ENCODE measurements around the gene PDE4D.

PDE4D gene

DNA sequence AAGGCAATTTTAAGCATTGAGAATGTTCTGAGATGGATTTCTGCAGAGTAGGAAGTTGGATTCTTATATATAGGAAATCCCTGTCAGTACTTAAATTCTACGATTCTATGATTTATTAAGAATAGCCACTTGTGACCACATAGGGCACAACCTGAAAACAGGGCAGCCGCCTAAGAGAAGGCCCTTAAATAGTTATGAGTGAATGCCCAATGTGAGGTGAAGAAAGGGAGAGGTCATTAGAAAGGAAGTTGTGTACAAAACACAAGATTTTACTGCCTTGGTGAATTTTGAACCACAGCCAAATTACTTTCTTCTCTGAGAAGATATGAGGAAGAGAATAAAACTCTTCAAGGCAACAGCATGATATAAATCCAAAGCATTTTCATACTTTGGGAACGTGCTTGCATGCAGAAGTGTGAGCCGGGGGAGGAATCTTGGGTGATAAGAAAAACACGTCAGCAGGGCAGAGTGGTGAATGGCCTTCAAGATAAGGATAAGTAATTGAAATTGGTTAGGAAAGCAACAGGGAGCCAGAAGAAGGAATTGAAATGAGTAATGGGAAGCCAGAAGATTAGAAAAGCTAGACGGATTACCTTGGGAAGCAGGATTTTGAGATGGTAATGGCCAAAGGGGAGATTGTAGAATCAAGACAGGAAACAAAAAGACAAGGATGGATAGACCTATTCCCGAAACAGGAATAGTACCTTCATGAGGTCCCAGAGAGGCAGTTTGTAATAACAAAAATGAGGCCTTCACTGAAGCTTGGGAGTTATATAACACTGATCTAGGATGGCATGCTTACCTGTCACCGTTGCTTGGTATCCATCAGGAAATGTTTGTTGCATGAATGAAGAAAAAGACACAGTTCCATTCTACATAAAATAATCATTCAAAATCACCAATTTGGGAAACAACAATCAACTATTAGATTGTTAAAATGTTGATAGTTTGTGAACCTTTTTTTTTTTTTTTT, 244.3 kb downstream of the PDE4D start:
- H3K27ac ChIP-seq = no peak overlapping the region
- TF ChIP-seq, protein P1, sequence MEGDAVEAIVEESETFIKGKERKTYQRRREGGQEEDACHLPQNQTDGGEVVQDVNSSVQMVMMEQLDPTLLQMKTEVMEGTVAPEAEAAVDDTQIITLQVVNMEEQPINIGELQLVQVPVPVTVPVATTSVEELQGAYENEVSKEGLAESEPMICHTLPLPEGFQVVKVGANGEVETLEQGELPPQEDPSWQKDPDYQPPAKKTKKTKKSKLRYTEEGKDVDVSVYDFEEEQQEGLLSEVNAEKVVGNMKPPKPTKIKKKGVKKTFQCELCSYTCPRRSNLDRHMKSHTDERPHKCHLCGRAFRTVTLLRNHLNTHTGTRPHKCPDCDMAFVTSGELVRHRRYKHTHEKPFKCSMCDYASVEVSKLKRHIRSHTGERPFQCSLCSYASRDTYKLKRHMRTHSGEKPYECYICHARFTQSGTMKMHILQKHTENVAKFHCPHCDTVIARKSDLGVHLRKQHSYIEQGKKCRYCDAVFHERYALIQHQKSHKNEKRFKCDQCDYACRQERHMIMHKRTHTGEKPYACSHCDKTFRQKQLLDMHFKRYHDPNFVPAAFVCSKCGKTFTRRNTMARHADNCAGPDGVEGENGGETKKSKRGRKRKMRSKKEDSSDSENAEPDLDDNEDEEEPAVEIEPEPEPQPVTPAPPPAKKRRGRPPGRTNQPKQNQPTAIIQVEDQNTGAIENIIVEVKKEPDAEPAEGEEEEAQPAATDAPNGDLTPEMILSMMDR (IDR thresholded peaks at IDR 0.05) = no peak
- no peak for TF ChIP-seq ZFX (IDR thresholded peaks at IDR 0.05; ENCODE audit: borderline replicate concordance)

GRCh38 chr5:59648038-59648831, 245.3 kb downstream of the PDE4D start:
- no peak overlapping the region for H3K27ac ChIP-seq
- no peak for TF ChIP-seq ZFX (IDR thresholded peaks at IDR 0.05; ENCODE audit: borderline replicate concordance)
- TF ChIP-seq, protein P1 (IDR thresholded peaks at IDR 0.05) = no peak

DNA sequence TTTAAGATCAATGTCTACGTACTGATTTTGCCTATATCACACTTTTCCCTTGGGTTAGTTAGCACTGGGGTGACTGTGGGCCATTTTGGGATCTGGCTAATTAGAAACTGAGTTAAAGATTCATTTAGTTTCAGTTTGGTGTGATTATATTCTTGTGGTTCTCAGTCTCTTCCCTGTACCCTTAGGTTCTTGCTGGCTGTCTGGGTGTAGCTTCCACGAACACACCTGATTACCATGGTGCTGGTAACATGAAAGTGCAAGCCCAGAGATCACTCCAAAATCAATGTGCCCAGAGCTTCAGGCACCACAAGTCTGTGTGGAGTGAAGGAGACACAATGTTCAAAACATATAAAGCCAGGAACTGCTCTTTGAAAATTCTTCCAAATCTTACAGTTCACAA, 248.1 kb downstream of the PDE4D start:
- no peak overlapping the region for H3K27ac ChIP-seq

DNA sequence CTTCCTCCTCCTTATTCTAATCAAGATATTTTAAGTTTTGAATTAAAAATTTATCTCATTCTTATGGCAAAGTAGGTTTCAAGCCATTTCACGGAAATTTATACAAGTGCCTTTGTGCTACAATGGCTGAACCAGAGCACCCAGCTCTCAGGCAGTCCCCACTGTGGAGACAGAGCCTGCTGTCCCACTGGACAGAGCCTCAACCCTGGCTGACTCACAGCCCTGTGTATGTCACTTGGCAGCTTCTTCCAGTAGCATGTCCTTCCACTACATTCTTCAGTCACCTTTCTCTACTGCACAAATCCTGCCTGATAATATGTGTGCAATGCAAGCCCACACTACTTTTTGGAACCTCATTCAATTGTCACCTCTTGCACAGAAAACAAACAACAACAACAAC, 253.1 kb downstream of the PDE4D start:
- no peak overlapping the region; the same call in 1 of the 2 replicates for H3K27ac ChIP-seq
- TF ChIP-seq, protein P1 (IDR thresholded peaks at IDR 0.05) = no peak
- TF ChIP-seq ZFX (IDR thresholded peaks at IDR 0.05; ENCODE audit: borderline replicate concordance) = no peak

More for the DNA sequence above, 248.1 kb downstream of the PDE4D start:
- TF ChIP-seq, protein P1 (IDR thresholded peaks at IDR 0.05) = no peak
- TF ChIP-seq ZFX (IDR thresholded peaks at IDR 0.05; ENCODE audit: borderline replicate concordance) = no peak

DNA sequence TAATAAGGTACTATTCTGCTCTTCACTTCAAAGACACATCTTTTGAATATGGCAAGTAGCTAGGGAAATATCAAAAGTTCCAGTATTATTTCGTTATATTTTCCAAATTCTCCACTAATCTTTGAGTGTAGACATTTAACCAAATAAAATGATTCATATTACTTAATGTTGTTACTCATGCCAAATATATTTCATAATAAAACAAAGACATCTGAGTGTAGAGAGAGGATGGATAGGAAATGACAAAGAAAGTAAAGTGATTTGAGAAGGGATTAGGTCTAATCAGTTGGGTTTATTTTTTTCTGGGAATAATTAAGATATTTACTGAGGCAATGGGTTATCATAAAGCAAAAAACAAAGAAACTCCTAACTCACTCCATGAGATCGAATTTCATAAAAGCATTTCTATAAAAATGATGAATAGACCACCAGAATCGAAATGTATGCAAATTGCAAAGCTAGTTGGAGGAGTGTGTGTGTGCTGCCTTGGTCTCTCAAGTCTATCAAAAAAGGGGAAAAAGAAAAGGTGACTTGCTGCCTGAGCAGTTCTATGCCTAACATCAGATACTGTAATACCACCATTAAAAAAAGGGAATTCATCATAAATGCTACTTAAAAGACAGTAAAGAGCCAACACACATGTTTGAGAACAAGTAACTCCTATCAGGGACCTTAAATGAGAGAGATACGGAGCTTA, 255.5 kb downstream of the PDE4D start:
- H3K27ac ChIP-seq = no peak overlapping the region
- TF ChIP-seq, protein P1 (IDR thresholded peaks at IDR 0.05) = no peak
- TF ChIP-seq ZFX (IDR thresholded peaks at IDR 0.05; ENCODE audit: borderline replicate concordance) = no peak

DNA sequence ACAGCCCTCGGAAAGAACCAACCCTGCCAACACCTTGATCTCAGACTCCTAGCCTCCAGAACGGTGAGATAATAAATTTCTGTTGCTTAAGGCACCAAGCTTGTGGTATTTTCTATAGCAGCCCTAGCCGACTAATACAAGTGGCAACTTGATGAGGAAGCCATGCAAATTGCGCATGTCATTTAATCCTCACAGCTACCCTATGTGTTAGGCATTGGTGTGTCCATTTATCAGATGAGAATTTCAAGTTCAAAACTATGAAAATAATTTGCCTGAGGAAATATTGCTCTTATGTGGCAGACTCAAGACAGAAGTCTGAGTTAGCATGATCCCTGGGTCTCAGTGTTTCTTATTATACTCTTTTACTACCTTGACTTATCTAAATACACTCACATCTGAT, 264.0 kb downstream of the PDE4D start:
- H3K27ac ChIP-seq = no peak overlapping the region
- TF ChIP-seq, protein P1 (IDR thresholded peaks at IDR 0.05) = no peak
- TF ChIP-seq ZFX (IDR thresholded peaks at IDR 0.05; ENCODE audit: borderline replicate concordance) = no peak

All from 22Rv1 (cell line).